Spleen (tissue), 11 donors: Measurements from ENCODE around the gene ARHGEF2. TPM values are rescaled to one million over a fixed set of nuclear protein-coding genes. Genes with fewer than 3 reads are reported as not detected.
A peak's percentile ranks its signal among the peaks of the same experiment; 100 is the strongest.

ENCODE experiments used
- DNase-seq: peaks from one replicate; pipeline ENCODE4 v3.0.0-alpha.2; 2020
- H3K27ac ChIP-seq, 8 donors: fragments of 200-600 bp; sonication (generic) in 7 of 8; 1 replicate in 4 of 8; 2 replicates in 4 of 8; pipeline versions ENCODE4 v1.5.0 to v1.8.0; 2016 to 2021; ENCODE audit warnings: inconsistent platforms in 4 of 8, mild to moderate bottlenecking in 4 of 8, moderate library complexity in 1 of 8
- H3K27me3 ChIP-seq, 7 donors: fragments of 200-600 bp; sonication (generic) in 6 of 7; replicated peaks in 1 of 7; 1 replicate in 4 of 7; 2 replicates in 3 of 7; pipeline versions ENCODE4 v1.5.0 to v1.8.0; 2016 to 2021; ENCODE audit warnings: inconsistent platforms in 3 of 7, mild to moderate bottlenecking in 1 of 7
- H3K36me3 ChIP-seq, 6 donors: fragments of 200-600 bp; sonication (generic) in 5 of 6; 1 replicate in 4 of 6; 2 replicates in 2 of 6; pipeline versions ENCODE4 v1.5.0 to v1.8.0; 2016 to 2021; ENCODE audit warnings: inconsistent platforms in 2 of 6
- H3K4me1 ChIP-seq, 6 donors: fragments of 200-600 bp; sonication (generic) in 5 of 6; 1 replicate in 3 of 6; 2 replicates in 3 of 6; pipeline versions ENCODE4 v1.5.0 to v1.8.0; 2016 to 2021; ENCODE audit warnings: inconsistent platforms in 3 of 6
- H3K4me3 ChIP-seq, 8 donors: fragments of 200-600 bp; sonication (generic) in 7 of 8; 1 replicate in 4 of 8; 2 replicates in 4 of 8; pipeline versions ENCODE4 v1.5.0 to v1.8.0; 2016 to 2021; ENCODE audit warnings: inconsistent platforms in 4 of 8, mild to moderate bottlenecking in 4 of 8, moderate library complexity in 2 of 8
- H3K9me3 ChIP-seq, 8 donors: fragments of 200-600 bp; sonication (generic) in 7 of 8; 1 replicate in 4 of 8; 2 replicates in 4 of 8; pipeline versions ENCODE4 v1.5.0 to v1.8.0; 2016 to 2021; ENCODE audit warnings: inconsistent platforms in 4 of 8
- CTCF ChIP-seq, 11 experiments: fragments of 200-600 bp in 7 of 11; fragments of 450-650 bp in 4 of 11; sonication (generic) in 4 of 11; IDR thresholded peaks in 8 of 11; conservative IDR thresholded peaks in 3 of 11; 1 replicate in 7 of 11; 2 replicates in 4 of 11; pipeline versions ENCODE4 v1.4.0 to v1.8.0; 2016 to 2021; ENCODE audit warnings: antibody characterized with exemption in 11 of 11, inconsistent platforms in 4 of 11, mild to moderate bottlenecking in 1 of 11
- POLR2A ChIP-seq, 3 donors: fragments of 450-650 bp; IDR thresholded peaks; one replicate each; pipeline ENCODE4 v1.5.1; 2017; ENCODE audit warnings: antibody characterized with exemption in 3 of 3, mild to moderate bottlenecking in 1 of 3
- POLR2AphosphoS5 ChIP-seq, 3 donors: sonication (generic); formaldehyde crosslinking; IDR thresholded peaks; one replicate each; pipeline ENCODE4 v1.5.1; 2017; ENCODE audit warnings: antibody characterized with exemption in 3 of 3
- WGBS, 5 donors: extraction: QIAGEN DNeasy Blood & Tissue Kit in 3 of 5; methylation state at CpG; one replicate each; pipeline versions ENCODE4 v1.1.5 to v1.1.7; 2013 to 2018; 5-methylcytosine and 5-hydroxymethylcytosine counted together
- intact Hi-C: fragments of 100-400 bp; cut with DNase I; formaldehyde crosslinking; loops from one replicate; pipeline ENCODE4 v1.15.0; 2023; ENCODE audit warnings: low total_unique reads
- polyA plus RNA-seq, 3 donors: library from polyadenylated mRNA; stranded (reverse); fragments of 200-250 nt; gene quantifications; one replicate each; pipeline ENCODE4 v1.2.1, GENCODE V29; 2013
- total RNA-seq, 7 donors: library from RNA; depleted of rRNA in 3 of 7; stranded (reverse); fragments of >200 nt in 3 of 7; fragmentation: NEBNext Ultra II Directional in 4 of 7; extraction: Animal tissue kit (Norgen Biotek cat#: 25700) in 4 of 7; gene quantifications; one replicate each; pipeline versions ENCODE4 v1.1.0 to v1.2.1, GENCODE V29; 2016 to 2021
- donor health status: healthy with polysubstance abuse.
- donor health status: DM: no; HTN: no; CAD: no; lungs with moderate emphysema.
- donor health status: DM: no; HTN: no; CAD: no.
- donor health status: Bipolar disorder and iron deficiency.
- donor health status: healthy.
- donor health status: DM: no; HTN: no; CAD: no.
- donor health status: DM: yes; HTN: yes; CAD: no.

Gene ARHGEF2
- total and polyA plus RNA-seq, 10 donors: 45.1 to 228 (median 167) TPM

GRCh38 chr1:155947292-155947691, 31.1 kb downstream of the ARHGEF2 start:
- intact Hi-C loops: no loop called here
- Histone ChIP-seq H3K4me3 (no peak overlapping the region), H3K4me1 (peaks cover 34 to 87% (median 57%) of the 10 kb centered on the region in 6 donors), H3K9me3 (no peaks in the 10 kb centered on the region), H3K27me3 (no peaks in the 10 kb centered on the region), H3K36me3 (peaks cover 3 to 69% (median 56%) of the 10 kb centered on the region in 6 donors), H3K27ac (peak overlapping the region; percentile 74 to 90 (median 80))
- TF ChIP-seq POLR2AphosphoS5 (IDR thresholded peaks at IDR 0.05) (peak in 1 of 3 donors; percentile 7), CTCF (IDR thresholded peaks at IDR 0.05 in 8 of 11, conservative IDR thresholded peaks at IDR 0.05 in 3 of 11) (no peak), POLR2A (IDR thresholded peaks at IDR 0.05) (no peak)
- peak; percentile 58 for DNase-seq
- 53 to 75% (median 65%) methylated on average over 4 of the region's 4 CpGs for WGBS, 5 donors

GRCh38 chr1:155946633-155947219, 31.6 kb downstream of the ARHGEF2 start:
- Histone ChIP-seq H3K9me3 (no peaks in the 10 kb centered on the region), H3K4me3 (peak overlapping the region in 1 of 8 donors; percentile 41), H3K27me3 (no peaks in the 10 kb centered on the region), H3K27ac (peak overlapping the region; percentile 74 to 90 (median 80)), H3K4me1 (peaks cover 40 to 92% (median 63%) of the 10 kb centered on the region in 6 donors), H3K36me3 (peaks cover 3 to 64% (median 50%) of the 10 kb centered on the region in 6 donors)
- 40 to 62% (median 46%) methylated on average over 8 of the region's 8 CpGs for WGBS, 5 donors
- intact Hi-C loops: no loop called here
- TF ChIP-seq POLR2A (IDR thresholded peaks at IDR 0.05): no peak
- TF ChIP-seq CTCF (IDR thresholded peaks at IDR 0.05 in 8 of 11, conservative IDR thresholded peaks at IDR 0.05 in 3 of 11): no peak
- TF ChIP-seq POLR2AphosphoS5 (IDR thresholded peaks at IDR 0.05): no peak
- DNase-seq: peak; percentile 8

DNA sequence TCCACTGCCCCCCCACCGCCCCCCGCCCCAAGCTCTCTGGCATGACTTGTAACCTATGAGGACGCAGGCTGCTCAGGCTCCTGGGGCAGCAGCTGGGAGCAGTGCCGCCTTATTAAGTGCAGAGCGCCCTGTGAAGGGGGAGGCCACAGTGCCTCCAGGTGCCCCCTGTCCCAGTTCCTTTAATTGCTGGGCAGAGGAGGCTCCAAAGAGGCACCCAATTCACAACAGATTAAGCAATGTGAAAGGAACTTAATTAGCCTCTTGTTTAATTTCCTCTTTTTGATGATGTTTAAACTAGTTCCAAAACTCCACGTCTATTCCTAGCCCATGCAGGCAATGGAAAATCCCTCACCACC, 33.9 kb downstream of the ARHGEF2 start:
- H3K4me3 ChIP-seq: peak overlapping the region in 1 of 8 donors; percentile 1
- H3K4me1 ChIP-seq: peaks cover 60 to 100% (median 86%) of the 10 kb centered on the region in 6 donors
- H3K27ac ChIP-seq: peak overlapping the region; percentile 2 to 90 (median 79)
- TF ChIP-seq POLR2A (IDR thresholded peaks at IDR 0.05) (no peak), POLR2AphosphoS5 (IDR thresholded peaks at IDR 0.05) (peak in 1 of 3 donors; percentile 40)
- DNase-seq: peak; percentile 75
- peaks cover 3 to 41% (median 27%) of the 10 kb centered on the region in 6 donors for H3K36me3 ChIP-seq
- no peaks in the 10 kb centered on the region for H3K27me3 ChIP-seq
- no peaks in the 10 kb centered on the region for H3K9me3 ChIP-seq
- intact Hi-C loops: loop anchor here (5.0 kb wide), 1 partner anchor 38 kb away; no protein-coding TSS in a partner anchor
- 37 to 61% (median 43%) methylated on average over 3 to 6 of the region's 6 CpGs for WGBS, 5 donors

GRCh38 chr1:155942578-155943141, 35.7 kb downstream of the ARHGEF2 start:
- peak; percentile 71 for DNase-seq
- peak overlapping the region in 7 of 8 donors; percentile 15 to 90 (median 81) for H3K27ac ChIP-seq
- H3K4me3 ChIP-seq: no peak overlapping the region
- WGBS, 5 donors: 81 to 93% (median 84%) methylated on average over 4 to 11 of the region's 11 CpGs
- TF ChIP-seq POLR2A (IDR thresholded peaks at IDR 0.05) (no peak), CTCF (IDR thresholded peaks at IDR 0.05 in 8 of 11, conservative IDR thresholded peaks at IDR 0.05 in 3 of 11) (no peak), POLR2AphosphoS5 (IDR thresholded peaks at IDR 0.05) (peak in 2 of 3 donors; percentile 3 to 4)
- H3K36me3 ChIP-seq: peaks cover 3 to 23% (median 10%) of the 10 kb centered on the region in 6 donors
- peaks cover 68 to 100% (median 98%) of the 10 kb centered on the region in 6 donors for H3K4me1 ChIP-seq
- intact Hi-C loops: loop anchor here (5.0 kb wide), 1 partner anchor 40 kb away; no protein-coding TSS in a partner anchor
- H3K9me3 ChIP-seq: no peaks in the 10 kb centered on the region
- no peaks in the 10 kb centered on the region for H3K27me3 ChIP-seq
